Measurements from ENCODE around the gene ACTR3C. TPM values are rescaled to one million over a fixed set of nuclear protein-coding genes. Genes with fewer than 3 reads are reported as not detected.

Gene ACTR3C
- total RNA-seq, 1 experiment from 2014 or later: 4.5 TPM

GRCh38 chr7:150367677-150368095, 44.3 kb upstream of the ACTR3C start:
- CTCF ChIA-PET: no interaction called here
- Histone ChIP-seq H3K36me3 (ENCODE audit: insufficient read depth, low read length, poor library complexity, severe bottlenecking) (peaks cover 11% of the 10 kb centered on the region), H3K27ac (ENCODE audit: low read depth, low read length, poor library complexity, severe bottlenecking) (peak overlapping the region; percentile 97), H3K4me3 (ENCODE audit: low read depth, low read length, poor library complexity, severe bottlenecking) (peak overlapping the region; percentile 96), H3K9me3 (ENCODE audit: low read depth, low read length, poor library complexity, severe bottlenecking) (no peaks in the 10 kb centered on the region), H3K4me1 (ENCODE audit: insufficient read depth, low read length, poor library complexity, severe bottlenecking) (peaks cover 34% of the 10 kb centered on the region), H3K27me3 (replicated peaks; ENCODE audit: insufficient read depth, low read depth, low read length, poor library complexity) (no peaks in the 10 kb centered on the region)
- POLR2A ChIA-PET (ENCODE audit: low non-redundant PET): interaction anchor here (0.6 kb wide), 1 partner anchor 43 kb away, joined by 5 read pairs; no protein-coding TSS in a partner anchor
- BruUV-seq (replicated peaks): no TSS peak
- TF ChIP-seq EZH2 (IDR thresholded peaks at IDR 0.05; ENCODE audit: borderline replicate concordance, low read depth, low read length, poor library complexity, severe bottlenecking) (no peak), CTCF (conservative IDR thresholded peaks at IDR 0.05; ENCODE audit: low read depth, low read length) (no peak)
- intact Hi-C loops (cut with micrococcal nuclease; ENCODE audit: unreplicated experiment): no loop called here
- peak; percentile 18 for DNase-seq (ENCODE audit: low spot score)

GRCh38 chr7:150365673-150366398, 42.5 kb upstream of the ACTR3C start:
- H3K27ac ChIP-seq (ENCODE audit: low read depth, low read length, poor library complexity, severe bottlenecking): no peak overlapping the region
- no peak overlapping the region for H3K4me3 ChIP-seq (ENCODE audit: low read depth, low read length, poor library complexity, severe bottlenecking)
- BruUV-seq (replicated peaks): no TSS peak
- intact Hi-C loops (cut with micrococcal nuclease; ENCODE audit: unreplicated experiment): no loop called here
- POLR2A ChIA-PET (ENCODE audit: low non-redundant PET): interaction anchor here (0.6 to 0.8 kb wide), 2 partner anchors 9 to 19 kb away, joined by 4 to 19 read pairs; no protein-coding TSS in a partner anchor
- no peaks in the 10 kb centered on the region for H3K9me3 ChIP-seq (ENCODE audit: low read depth, low read length, poor library complexity, severe bottlenecking)
- no peak for DNase-seq (ENCODE audit: low spot score)
- CTCF ChIA-PET: no interaction called here
- no peaks in the 10 kb centered on the region for H3K27me3 ChIP-seq (replicated peaks; ENCODE audit: insufficient read depth, low read depth, low read length, poor library complexity)
- peaks cover 39% of the 10 kb centered on the region for H3K4me1 ChIP-seq (ENCODE audit: insufficient read depth, low read length, poor library complexity, severe bottlenecking)
- TF ChIP-seq EZH2 (IDR thresholded peaks at IDR 0.05; ENCODE audit: borderline replicate concordance, low read depth, low read length, poor library complexity, severe bottlenecking): no peak
- TF ChIP-seq CTCF (conservative IDR thresholded peaks at IDR 0.05; ENCODE audit: low read depth, low read length): no peak
- no peaks in the 10 kb centered on the region for H3K36me3 ChIP-seq (ENCODE audit: insufficient read depth, low read length, poor library complexity, severe bottlenecking)

- POLR2A ChIA-PET (ENCODE audit: low non-redundant PET): no interaction called here
- intact Hi-C loops (cut with micrococcal nuclease; ENCODE audit: unreplicated experiment): no loop called here
Measured at GRCh38 chr7:150365194-150365593, 41.8 kb upstream of the ACTR3C start.

More at GRCh38 chr7:150365194-150365593, 41.8 kb upstream of the ACTR3C start:
- H3K27ac ChIP-seq (ENCODE audit: low read depth, low read length, poor library complexity, severe bottlenecking): no peak overlapping the region
- peaks cover 33% of the 10 kb centered on the region for H3K4me1 ChIP-seq (ENCODE audit: insufficient read depth, low read length, poor library complexity, severe bottlenecking)
- CTCF ChIA-PET: no interaction called here
- no peaks in the 10 kb centered on the region for H3K36me3 ChIP-seq (ENCODE audit: insufficient read depth, low read length, poor library complexity, severe bottlenecking)
- TF ChIP-seq EZH2 (IDR thresholded peaks at IDR 0.05; ENCODE audit: borderline replicate concordance, low read depth, low read length, poor library complexity, severe bottlenecking): no peak
- TF ChIP-seq CTCF (conservative IDR thresholded peaks at IDR 0.05; ENCODE audit: low read depth, low read length): no peak
- H3K9me3 ChIP-seq (ENCODE audit: low read depth, low read length, poor library complexity, severe bottlenecking): no peaks in the 10 kb centered on the region
- H3K4me3 ChIP-seq (ENCODE audit: low read depth, low read length, poor library complexity, severe bottlenecking): no peak overlapping the region
- H3K27me3 ChIP-seq (replicated peaks; ENCODE audit: insufficient read depth, low read depth, low read length, poor library complexity): no peaks in the 10 kb centered on the region
- BruUV-seq (replicated peaks): no TSS peak
- no peak for DNase-seq (ENCODE audit: low spot score)
